A549 (cell line): Measurements from ENCODE around the gene EXOC3. TPM values are rescaled to one million over a fixed set of nuclear protein-coding genes. Genes with fewer than 3 reads are reported as not detected.

Experiments used
- ATAC-seq, 2 experiments: fragments of 200-7000 bp in 1 of 2; fragments of >200 bp in 1 of 2; cut with Nextera tagmentation in 1 of 2; cut with Tn5 transposase in 1 of 2; 3 replicates each; pipeline versions ENCODE4 v1.8.0 to v1.9.1; 2018 to 2020; ENCODE audit warnings: mild to moderate bottlenecking in 1 of 2, moderate library complexity in 1 of 2
- CTCF ChIA-PET: fragments of 300-600 bp; sonication (Branson Sonifier 250); formaldehyde crosslinking; extraction: SDS; loops from one replicate; lab custom pipeline; 2021; ENCODE audit warnings: antibody characterized with exemption, inconsistent platforms; lab: Yijun Ruan, JAX
- POLR2A ChIA-PET: fragments of 350-600 bp; formaldehyde crosslinking; extraction: SDS; loops from one replicate; lab custom pipeline; 2021; ENCODE audit warnings: antibody characterized with exemption, inconsistent platforms; lab: Yijun Ruan, JAX
- DNase-seq, 2 experiments: peaks; one replicate each; pipeline versions ENCODE4 v3.0.0 to v3.0.0-alpha.2; 2011 to 2016; ENCODE audit warnings: low read depth in 1 of 2, low spot score in 1 of 2
- FAIRE-seq: peaks from 2 replicates; lab custom pipeline; 2011; peaks lifted over from hg19 to GRCh38; lab: Jason Lieb, UNC
- H3K27ac ChIP-seq, 2 experiments: fragments of >200 bp; sonication (Bioruptor Twin); formaldehyde crosslinking; 3 replicates each; pipeline ENCODE4 v1.5.1; 2016 to 2017
- H3K4me1 ChIP-seq: fragments of >200 bp; sonication (Bioruptor Twin); formaldehyde crosslinking; 3 replicates; pipeline ENCODE4 v1.6.1; 2016
- H3K4me2 ChIP-seq: fragments of >200 bp; sonication (Bioruptor Twin); formaldehyde crosslinking; 3 replicates; pipeline ENCODE4 v1.6.1; 2016
- H3K4me3 ChIP-seq: fragments of >200 bp; sonication (Bioruptor Twin); formaldehyde crosslinking; 3 replicates; pipeline ENCODE4 v1.5.1; 2016
- H3K9me3 ChIP-seq: fragments of >200 bp; sonication (Bioruptor Twin); formaldehyde crosslinking; 3 replicates; pipeline ENCODE4 v1.6.1; 2016
- BHLHE40 ChIP-seq: IDR thresholded peaks from 2 replicates; pipeline ENCODE4 v1.6.1; 2012; ENCODE audit warnings: low read depth, low read length, inconsistent platforms
- CHD2 ChIP-seq: fragments of 150-350 bp; IDR thresholded peaks from 2 replicates; pipeline ENCODE4 v1.6.1; 2014; ENCODE audit warnings: low read length; ENCODE audit not compliant: partially characterized antibody
- EHF ChIP-seq: fragments of 250-450 bp; sonication (Bioruptor Pico); IDR thresholded peaks from 2 replicates; pipeline ENCODE4 v1.5.0; 2020; ENCODE audit warnings: mild to moderate bottlenecking
- EP300 ChIP-seq, 2 experiments: fragments of >200 bp; sonication (Bioruptor Twin); formaldehyde crosslinking; IDR thresholded peaks; 2 replicates in 1 of 2; 3 replicates in 1 of 2; pipeline ENCODE4 v1.6.1; 2016 to 2017
- FOSL2 ChIP-seq, 2 experiments: fragments of 450-650 bp in 1 of 2; fragments of >200 bp in 1 of 2; sonication (Bioruptor Twin) in 1 of 2; formaldehyde crosslinking; IDR thresholded peaks; 2 replicates each; pipeline versions ENCODE4 v1.5.0 to v1.6.1; 2016 to 2020; ENCODE audit warnings: mild to moderate bottlenecking in 1 of 2, moderate library complexity in 1 of 2
- HDAC2 ChIP-seq: fragments of 200-600 bp; sonication (generic); IDR thresholded peaks from 2 replicates; pipeline ENCODE4 v1.6.1; 2016
- HES2 ChIP-seq: fragments of >200 bp; sonication (Bioruptor Twin); formaldehyde crosslinking; IDR thresholded peaks from 2 replicates; pipeline ENCODE4 v1.6.1; 2016
- HEYL ChIP-seq: fragments of 250-450 bp; sonication (Bioruptor Pico); IDR thresholded peaks from 2 replicates; pipeline ENCODE4 v1.8.0; 2021; ENCODE audit warnings: mild to moderate bottlenecking, moderate library complexity
- HOXA7 ChIP-seq: fragments of 250-450 bp; sonication (Bioruptor Pico); IDR thresholded peaks from 2 replicates; pipeline ENCODE4 v1.5.0; 2020; ENCODE audit warnings: mild to moderate bottlenecking, moderate library complexity
- JUN ChIP-seq, 2 experiments: fragments of >200 bp; sonication (Bioruptor Twin); formaldehyde crosslinking; IDR thresholded peaks; 2 replicates in 1 of 2; 3 replicates in 1 of 2; pipeline ENCODE4 v1.6.1; 2016 to 2017
- JUNB ChIP-seq: fragments of >200 bp; sonication (Bioruptor Twin); formaldehyde crosslinking; IDR thresholded peaks from 2 replicates; pipeline ENCODE4 v1.6.1; 2016
- NFE2L2 ChIP-seq: fragments of 150-350 bp; conservative IDR thresholded peaks from 2 replicates; pipeline ENCODE4 v1.6.1; 2014; ENCODE audit warnings: low read length
- NPAS2 ChIP-seq: fragments of 250-450 bp; sonication (Bioruptor Pico); IDR thresholded peaks from 2 replicates; pipeline ENCODE4 v1.8.0; 2022; ENCODE audit warnings: mild to moderate bottlenecking, moderate library complexity, borderline replicate concordance
- PHF8 ChIP-seq: fragments of 200-600 bp; sonication (generic); IDR thresholded peaks from 2 replicates; pipeline ENCODE4 v1.6.1; 2016; ENCODE audit warnings: low read depth, mild to moderate bottlenecking, antibody characterized with exemption, moderate library complexity, borderline replicate concordance
- RARB ChIP-seq: fragments of 250-450 bp; sonication (Bioruptor Pico); IDR thresholded peaks from 2 replicates; pipeline ENCODE4 v1.8.0; 2021; ENCODE audit warnings: mild to moderate bottlenecking, moderate library complexity
- SMC3 ChIP-seq: fragments of >200 bp; sonication (Bioruptor Twin); formaldehyde crosslinking; IDR thresholded peaks from 3 replicates; pipeline ENCODE4 v1.6.1; 2018; ENCODE audit warnings: inconsistent platforms
- SREBF2 ChIP-seq: fragments of 450-650 bp; IDR thresholded peaks from 2 replicates; pipeline ENCODE4 v1.6.1; 2014; ENCODE audit warnings: mild to moderate bottlenecking, moderate library complexity
- WGBS: methylation state at CpG from one replicate; pipeline ENCODE4 v1.1.6; 2017; ENCODE audit errors: missing lambda C conversion rate; 5-methylcytosine and 5-hydroxymethylcytosine counted together
- polyA plus RNA-seq, 4 experiments: library from polyadenylated mRNA; depleted of rRNA in 3 of 4; stranded (reverse); fragments of >200 nt; fragmentation: RNase III in 1 of 4; extraction: RNeasy Plus Mini Kit Qiagen cat#74134 plus additional on column Dnase treatment in 1 of 4; gene quantifications; 2 replicates in 3 of 4; 3 replicates in 1 of 4; pipeline ENCODE4 v1.2.3, GENCODE V29; 2011 to 2017
- TF ChIP-seq, protein P1 (sequence below): fragments of 150-350 bp; IDR thresholded peaks from 2 replicates; pipeline ENCODE4 v1.6.1; 2014; ENCODE audit warnings: low read depth, mild to moderate bottlenecking, low read length
- TF ChIP-seq, protein P2 (sequence below): IDR thresholded peaks from 2 replicates; pipeline ENCODE4 v1.6.1; 2012

EXOC3 gene
- polyA plus RNA-seq, 2 of the 4 experiments (the other 2 are of a cell fraction): 20.0 to 33.6 TPM

DNA sequence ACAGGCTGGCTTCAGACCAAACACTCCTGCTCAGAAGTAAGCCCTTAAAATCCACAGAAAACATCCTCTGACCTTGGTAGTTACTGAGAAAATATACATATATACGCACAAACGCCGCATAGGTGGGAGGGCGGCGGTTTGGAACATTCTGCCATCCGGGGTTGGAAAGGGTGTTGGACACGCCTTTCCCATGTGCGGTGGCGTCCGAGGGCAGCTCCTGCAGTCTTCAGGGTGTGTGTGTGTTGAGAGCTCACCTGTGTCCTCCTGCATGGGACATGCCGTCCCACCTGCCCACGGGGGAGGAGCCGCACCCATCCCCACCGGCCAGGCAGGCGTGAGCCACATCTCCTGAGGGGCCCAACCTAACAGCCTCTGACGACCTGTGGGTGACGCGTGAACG lies 53.1 kb downstream of the EXOC3 start:
- FAIRE-seq (no peak), ATAC-seq (no peak), DNase-seq (no peak)
- TF ChIP-seq CHD2 (no peak), HOXA7 (CRISPR knock-in tag) (no peak), HES2 (no peak)
- TF ChIP-seq, protein P1, sequence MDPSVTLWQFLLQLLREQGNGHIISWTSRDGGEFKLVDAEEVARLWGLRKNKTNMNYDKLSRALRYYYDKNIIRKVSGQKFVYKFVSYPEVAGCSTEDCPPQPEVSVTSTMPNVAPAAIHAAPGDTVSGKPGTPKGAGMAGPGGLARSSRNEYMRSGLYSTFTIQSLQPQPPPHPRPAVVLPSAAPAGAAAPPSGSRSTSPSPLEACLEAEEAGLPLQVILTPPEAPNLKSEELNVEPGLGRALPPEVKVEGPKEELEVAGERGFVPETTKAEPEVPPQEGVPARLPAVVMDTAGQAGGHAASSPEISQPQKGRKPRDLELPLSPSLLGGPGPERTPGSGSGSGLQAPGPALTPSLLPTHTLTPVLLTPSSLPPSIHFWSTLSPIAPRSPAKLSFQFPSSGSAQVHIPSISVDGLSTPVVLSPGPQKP: no peak
- Histone ChIP-seq H3K4me2 (no peak overlapping the region), H3K4me3 (no peak overlapping the region), H3K4me1 (no peaks in the 10 kb centered on the region), H3K9me3 (no peaks in the 10 kb centered on the region), H3K27ac (no peak overlapping the region)
- ChIA-PET CTCF (no interaction called here), POLR2A (no interaction called here)
- 43% methylated on average over 19 of the region's 19 CpGs for WGBS

- Histone ChIP-seq H3K9me3 (no peaks in the 10 kb centered on the region), H3K4me3 (no peak overlapping the region), H3K27ac (no peak overlapping the region), H3K4me1 (no peaks in the 10 kb centered on the region), H3K4me2 (no peak overlapping the region)
- POLR2A ChIA-PET: no interaction called here
- FAIRE-seq (no peak), ATAC-seq (no peak), DNase-seq (no peak)
- CTCF ChIA-PET: no interaction called here
- TF ChIP-seq SMC3 (no peak), HEYL (CRISPR knock-in tag) (no peak), RARB (CRISPR knock-in tag) (no peak), SREBF2 (no peak), JUNB (no peak), EHF (CRISPR knock-in tag) (no peak), FOSL2 (IDR thresholded peaks at IDR 0.05) (no peak), FOSL2 (CRISPR knock-in tag; IDR thresholded peaks at IDR 0.05) (no peak), PHF8 (no peak), NPAS2 (CRISPR knock-in tag) (no peak), HDAC2 (no peak), HOXA7 (CRISPR knock-in tag) (no peak), NFE2L2 (no peak)
- TF ChIP-seq, protein P2, sequence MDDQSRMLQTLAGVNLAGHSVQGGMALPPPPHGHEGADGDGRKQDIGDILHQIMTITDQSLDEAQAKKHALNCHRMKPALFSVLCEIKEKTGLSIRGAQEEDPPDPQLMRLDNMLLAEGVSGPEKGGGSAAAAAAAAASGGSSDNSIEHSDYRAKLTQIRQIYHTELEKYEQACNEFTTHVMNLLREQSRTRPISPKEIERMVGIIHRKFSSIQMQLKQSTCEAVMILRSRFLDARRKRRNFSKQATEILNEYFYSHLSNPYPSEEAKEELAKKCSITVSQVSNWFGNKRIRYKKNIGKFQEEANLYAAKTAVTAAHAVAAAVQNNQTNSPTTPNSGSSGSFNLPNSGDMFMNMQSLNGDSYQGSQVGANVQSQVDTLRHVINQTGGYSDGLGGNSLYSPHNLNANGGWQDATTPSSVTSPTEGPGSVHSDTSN: no peak
- 41% methylated on average over 21 of the region's 22 CpGs for WGBS
Measured at GRCh38 chr5:497090-497700, 54.2 kb downstream of the EXOC3 start.

DNA sequence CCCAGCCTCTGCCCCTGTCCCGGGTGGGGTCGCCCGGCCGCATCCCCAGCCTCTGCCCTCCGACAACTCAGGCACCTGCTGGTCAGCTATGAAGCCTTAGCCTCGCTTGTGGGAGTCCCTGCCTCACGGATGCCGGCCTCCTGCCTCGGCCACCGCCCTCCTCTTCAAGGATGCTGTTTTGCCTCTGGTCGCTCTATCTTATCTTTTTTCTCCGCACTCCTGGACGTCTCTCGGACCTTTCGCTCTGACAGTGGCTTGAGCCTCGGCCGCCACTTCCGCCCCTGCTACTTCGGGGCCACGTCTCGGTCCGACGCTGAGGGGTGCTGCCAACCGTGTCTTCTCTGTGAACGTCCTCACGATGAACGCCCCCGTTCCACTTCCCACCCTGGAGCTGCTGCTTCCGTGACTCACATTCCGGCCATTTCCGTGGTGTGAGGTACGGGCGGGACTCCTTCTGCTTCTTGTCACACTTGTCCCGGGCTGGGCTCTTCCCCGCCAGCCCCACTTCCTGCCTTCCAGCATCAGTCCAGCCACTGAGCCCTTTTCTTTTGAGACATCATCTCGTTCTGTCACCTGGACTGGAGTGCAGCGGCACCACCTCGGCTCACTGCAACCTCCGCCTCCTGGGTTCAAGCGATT lies 55.0 kb downstream of the EXOC3 start:
- TF ChIP-seq, protein P1: no peak
- TF ChIP-seq EP300 (IDR thresholded peaks at IDR 0.05): no peak
- TF ChIP-seq JUN (IDR thresholded peaks at IDR 0.05): no peak
- no peak for TF ChIP-seq RARB (CRISPR knock-in tag)
- TF ChIP-seq BHLHE40: no peak
- FAIRE-seq: no peak
- ChIA-PET CTCF (no interaction called here), POLR2A (no interaction called here)
- Histone ChIP-seq H3K27ac (no peak overlapping the region), H3K4me1 (no peaks in the 10 kb centered on the region), H3K9me3 (no peaks in the 10 kb centered on the region), H3K4me3 (no peak overlapping the region), H3K4me2 (no peak overlapping the region)
- DNase-seq: no peak
- 70% methylated on average over 39 of the region's 40 CpGs for WGBS
- no peak for ATAC-seq
